Right ventricle myocardium superior (tissue), 1 donor: Measurements from ENCODE around the gene RAB3D. TPM values are rescaled to one million over a fixed set of nuclear protein-coding genes. Genes with fewer than 3 reads are reported as not detected.
"Not testable (repeated sequence)": the region's sequence is repeated elsewhere in the genome, so short reads cannot be mapped to it uniquely, and the experiment has no call there.

Source experiments
- ATAC-seq: fragments of 200-7000 bp; cut with Tn5 transposase; one replicate; pipeline ENCODE4 v1.9.1; 2020; ENCODE audit warnings: mild to moderate bottlenecking; ENCODE audit not compliant: poor library complexity
- DNase-seq: peaks from one replicate; pipeline ENCODE4 v3.0.0-alpha.2; 2020
- intact Hi-C: fragments of 100-400 bp; cut with DNase I; formaldehyde crosslinking; loops from one replicate; pipeline ENCODE4 v1.11.2; 2022
- total RNA-seq: library from RNA; stranded (reverse); fragmentation: NEBNext Ultra II Directional; extraction: Animal tissue kit (Norgen Biotek cat#: 25700); gene quantifications from one replicate; pipeline ENCODE4 v1.2.1, GENCODE V29; 2021
- donor health status: DM: no; HTN: yes; CAD: no; lungs with severe emphysema.

Gene RAB3D
- total RNA-seq, 1 donor from 2014 or later, result 7.9 TPM

GRCh38 chr19:11373166-11373884 lies 33.9 kb upstream of the RAB3D start:
- ATAC-seq (no peak), DNase-seq (no peak)
- intact Hi-C loops, result no loop called here

DNA sequence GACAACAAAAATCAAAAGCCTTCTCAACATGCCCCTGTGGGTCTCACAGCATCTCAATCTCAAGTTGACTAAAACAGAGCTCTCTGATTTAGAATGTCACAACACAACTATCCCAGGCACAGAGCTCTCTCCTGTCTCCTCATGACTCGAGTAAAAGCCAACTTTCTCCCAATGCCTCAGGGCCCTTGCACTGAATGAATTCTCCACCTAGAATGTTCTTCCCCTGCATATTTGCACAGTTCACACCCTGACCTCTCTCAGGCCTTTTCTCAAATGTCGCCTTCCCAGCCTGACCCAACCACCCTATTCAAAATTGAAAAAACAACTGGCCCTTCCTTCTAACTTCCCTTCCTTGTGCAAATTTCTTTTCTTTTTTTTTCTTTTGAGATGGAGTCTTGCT lies 31.3 kb upstream of the RAB3D start:
- intact Hi-C loops, result no loop called here
- DNase-seq (no peak), ATAC-seq (no peak)

DNA sequence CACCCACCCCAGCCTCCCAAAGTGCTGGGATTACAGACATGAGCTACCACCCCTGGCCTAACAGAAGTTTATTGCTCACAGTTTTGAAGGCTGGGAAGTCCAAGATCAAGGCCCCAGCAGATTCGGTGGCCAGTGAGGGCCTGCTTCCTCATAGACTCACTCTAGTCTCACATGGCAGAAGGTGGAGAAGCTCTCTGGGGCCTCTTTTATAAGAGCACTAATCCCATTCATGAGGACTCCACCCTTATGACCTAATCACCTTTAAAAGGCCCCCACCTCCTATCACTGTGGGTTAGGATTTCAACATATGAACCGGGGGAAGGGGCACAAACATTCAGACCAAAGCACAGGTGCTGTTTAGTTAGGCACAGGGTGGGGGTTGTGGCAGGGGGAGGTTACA lies 28.1 kb upstream of the RAB3D start:
- no peak for ATAC-seq
- no peak for DNase-seq
- intact Hi-C loops, result no loop called here

DNA sequence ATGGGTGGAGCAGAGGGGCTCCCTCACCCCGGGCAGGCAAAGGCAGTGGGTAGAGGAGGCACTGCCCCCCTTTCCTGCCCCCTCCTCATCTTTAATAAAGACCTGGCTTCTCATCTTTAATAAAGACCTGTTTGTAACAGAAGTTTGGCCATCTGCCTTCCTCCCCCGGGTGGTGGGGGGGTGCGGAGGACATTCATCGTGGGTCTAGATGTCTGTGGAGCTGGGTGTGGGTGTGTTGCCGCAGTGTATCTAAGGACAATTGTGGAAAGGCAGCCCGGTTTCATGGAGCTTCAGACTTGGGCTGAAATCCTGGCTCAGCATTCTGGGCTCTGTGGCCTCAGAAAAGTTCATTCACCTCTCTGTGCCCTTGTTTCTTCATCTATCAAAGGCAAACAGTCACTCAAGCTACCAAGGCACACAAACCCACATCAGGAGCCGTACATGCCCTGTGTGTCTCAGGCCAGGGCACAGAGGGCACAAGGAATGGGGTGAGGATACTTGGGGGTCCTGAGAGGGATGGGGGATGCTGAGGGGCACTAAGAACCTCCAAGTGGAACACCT lies 26.2 kb upstream of the RAB3D start:
- ATAC-seq (no peak), DNase-seq (no peak)
- intact Hi-C loops, result no loop called here

DNA sequence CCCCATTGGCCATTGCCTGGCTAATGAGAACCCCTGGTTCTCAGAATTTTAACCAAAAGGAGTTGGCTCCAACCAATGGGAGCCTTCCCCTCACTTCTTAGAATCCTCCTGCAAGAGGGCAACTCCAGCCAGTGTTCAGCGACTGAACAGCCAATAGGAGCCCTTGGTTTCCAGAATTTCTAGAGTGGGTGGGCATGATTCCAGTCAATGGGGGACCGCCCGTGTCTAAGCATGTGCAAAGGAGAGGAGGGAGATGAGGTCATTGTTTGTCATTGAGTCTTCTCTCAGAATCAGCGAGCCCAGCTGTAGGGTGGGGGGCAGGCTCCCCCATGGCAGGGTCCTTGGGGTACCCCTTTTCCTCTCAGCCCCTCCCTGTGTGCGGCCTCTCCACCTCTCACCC lies 25.5 kb upstream of the RAB3D start:
- ATAC-seq, result no peak
- intact Hi-C loops, result no loop called here

DNA sequence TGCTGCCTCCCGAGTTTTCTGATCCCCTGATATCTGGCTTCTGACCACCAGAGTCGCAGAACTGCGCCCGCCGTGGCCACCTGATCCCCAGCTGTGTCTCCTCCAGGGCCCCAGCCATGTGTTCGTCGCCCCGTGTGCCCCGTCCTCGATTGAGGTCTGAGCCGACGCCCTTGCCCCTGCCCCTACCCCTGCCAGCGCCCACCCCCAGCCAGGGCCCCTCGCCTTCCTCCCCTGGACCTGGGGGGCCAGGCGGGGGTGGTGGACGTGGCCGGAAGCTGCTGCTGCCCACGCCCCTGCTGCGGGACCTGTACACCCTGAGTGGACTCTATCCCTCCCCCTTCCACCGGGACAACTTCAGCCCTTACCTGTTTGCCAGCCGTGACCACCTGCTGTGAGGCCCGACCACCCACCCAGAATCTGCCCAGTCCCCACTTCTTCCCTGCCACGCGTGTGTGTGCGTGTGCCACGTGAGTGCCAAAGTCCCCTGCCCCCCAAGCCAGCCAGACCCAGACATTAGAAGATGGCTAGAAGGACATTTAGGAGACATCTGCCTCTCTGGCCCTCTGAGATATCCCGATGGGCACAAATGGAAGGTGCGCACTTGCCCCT lies 24.9 kb upstream of the RAB3D start:
- ATAC-seq (no peak), DNase-seq (no peak)
- intact Hi-C loops, result no loop called here

More for the DNA sequence above, 25.5 kb upstream of the RAB3D start:
- DNase-seq, result no peak

DNA sequence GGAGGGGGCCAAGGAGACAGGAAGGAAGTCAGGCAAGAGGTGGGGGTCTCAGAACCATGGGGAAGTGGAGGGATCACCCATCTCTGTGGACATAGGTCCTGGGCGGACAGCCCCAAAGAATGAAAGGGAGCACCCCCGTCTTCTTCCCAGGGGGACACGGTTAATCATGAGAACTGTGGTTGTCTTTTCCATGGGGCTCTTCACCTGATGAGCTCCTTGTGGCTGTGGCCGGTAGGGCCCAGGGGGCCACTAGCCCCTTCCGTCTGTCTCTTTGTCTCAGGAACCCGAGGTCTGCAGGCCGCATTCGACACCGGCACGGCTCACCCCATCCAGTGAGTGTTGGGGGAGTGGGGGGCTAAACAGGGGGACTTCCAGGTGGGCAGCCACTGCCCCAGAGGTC lies 24.4 kb upstream of the RAB3D start:
- intact Hi-C loops, result no loop called here
- no peak for ATAC-seq
- no peak for DNase-seq

DNA sequence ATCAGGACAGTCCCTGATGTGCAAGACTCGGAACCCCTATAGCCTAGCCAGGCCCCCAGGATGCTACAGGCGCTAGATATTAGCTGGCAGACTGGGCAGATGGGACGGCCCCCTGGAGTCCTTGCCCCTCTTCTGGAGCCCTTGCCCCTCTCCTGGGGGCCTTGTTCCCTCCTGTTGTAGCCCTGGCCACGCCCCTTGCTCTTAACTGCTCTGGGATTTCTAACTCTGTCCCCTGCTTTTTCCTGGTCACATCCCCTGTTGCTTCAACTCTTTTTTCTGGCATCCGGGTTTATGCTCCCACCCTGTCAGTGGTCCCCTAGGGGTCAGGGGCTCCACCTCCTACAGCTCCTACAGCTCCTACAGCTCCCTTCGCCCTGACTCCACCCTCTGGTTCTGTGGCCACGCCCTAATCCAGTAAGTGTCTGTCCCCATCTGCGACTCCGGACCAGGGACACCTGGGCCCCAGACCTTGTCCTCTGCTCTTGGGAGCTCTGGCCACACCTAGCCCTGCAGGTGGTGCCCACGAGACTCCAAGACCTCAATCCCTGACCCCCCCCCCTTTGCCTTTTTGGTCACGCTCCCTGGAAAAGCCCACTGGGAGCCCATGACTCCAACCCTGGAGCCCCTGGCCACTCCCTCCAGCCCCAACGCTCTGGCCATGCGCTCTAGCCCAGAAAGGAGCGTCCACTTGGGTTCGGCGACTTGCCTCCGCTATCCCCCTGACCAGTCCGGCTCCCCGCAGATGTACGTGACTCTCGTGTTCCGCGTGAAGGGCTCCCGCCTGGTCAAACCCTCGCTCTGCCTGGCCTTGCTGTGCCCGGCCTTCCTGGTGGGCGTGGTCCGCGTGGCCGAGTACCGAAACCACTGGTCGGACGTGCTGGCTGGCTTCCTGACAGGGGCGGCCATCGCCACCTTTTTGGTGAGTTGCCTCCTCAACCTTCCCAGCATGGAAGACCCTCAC lies 22.6 kb upstream of the RAB3D start:
- ATAC-seq (no peak), DNase-seq (no peak)
- intact Hi-C loops, result no loop called here

- intact Hi-C loops, result no loop called here
- DNase-seq (peak; percentile 63), ATAC-seq (peak; percentile 49)
Observed at GRCh38 chr19:11361037-11361770, 21.7 kb upstream of the RAB3D start.

GRCh38 chr19:11359421-11359820 lies 20.0 kb upstream of the RAB3D start:
- DNase-seq, result no peak
- intact Hi-C loops, result no loop called here

GRCh38 chr19:11356676-11357550 lies 17.5 kb upstream of the RAB3D start:
- intact Hi-C loops, result no loop called here

More at GRCh38 chr19:11359421-11359820, 20.0 kb upstream of the RAB3D start:
- no peak for ATAC-seq

GRCh38 chr19:11356074-11356397 lies 16.6 kb upstream of the RAB3D start:
- no peak for DNase-seq
- intact Hi-C loops, result no loop called here
- ATAC-seq, result no peak

More at GRCh38 chr19:11356676-11357550, 17.5 kb upstream of the RAB3D start:
- DNase-seq (no peak), ATAC-seq (no peak)

GRCh38 chr19:11355160-11356073 lies 16.0 kb upstream of the RAB3D start, which contains the start of gene PLPPR2:
Gene PLPPR2, plus strand, starts transcription at chr19:11355432. Its CDS starts 2,242 bp downstream, at chr19:11357674.
- ATAC-seq (peak; percentile 98), DNase-seq (peak; percentile 98)
- intact Hi-C loops, result no loop called here

DNA sequence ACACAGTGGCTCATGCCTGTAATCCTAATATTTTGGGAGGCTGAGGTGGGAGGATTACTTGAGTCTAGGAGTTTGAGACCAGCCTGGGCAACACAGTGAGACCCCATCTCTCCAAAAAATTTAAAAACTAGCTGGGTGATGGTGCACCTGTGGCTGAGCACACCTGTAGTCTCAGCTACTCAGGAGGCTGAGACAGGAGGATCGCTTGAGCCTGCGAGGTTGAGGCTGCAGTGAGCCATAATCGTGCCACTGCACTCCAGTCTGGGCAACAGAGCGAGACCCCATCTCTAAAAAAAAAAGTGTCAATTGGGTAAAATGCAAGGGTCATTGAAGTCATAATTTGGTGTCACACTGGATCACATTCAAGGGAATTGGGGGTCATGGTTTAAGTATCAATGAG lies 14.6 kb upstream of the RAB3D start:
- intact Hi-C loops, ATAC-seq, DNase-seq: not testable (repeated sequence)

DNA sequence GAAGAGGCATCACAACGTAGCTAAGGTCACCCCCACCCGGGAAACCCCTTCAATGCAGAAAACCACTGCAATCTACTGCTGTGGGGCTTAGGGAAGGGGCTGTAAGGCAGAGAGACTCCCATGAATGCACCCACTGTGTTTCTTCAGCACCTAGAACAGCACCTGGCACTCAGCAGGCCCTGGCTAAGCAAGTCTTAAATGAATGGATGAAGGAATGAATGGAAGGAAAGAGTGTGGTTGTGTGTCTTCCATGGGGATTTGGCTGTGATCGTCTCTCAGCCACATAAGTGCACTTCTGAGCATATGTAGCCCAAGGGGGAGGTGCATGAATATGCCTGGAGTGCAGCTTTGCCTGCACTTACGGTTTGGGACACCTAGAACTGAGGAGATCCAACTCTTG lies 9.7 kb upstream of the RAB3D start:
- ATAC-seq, result no peak
- DNase-seq, result no peak
- intact Hi-C loops, result no loop called here

- ATAC-seq (no peak), DNase-seq (no peak)
- intact Hi-C loops, result no loop called here
Observed at GRCh38 chr19:11347546-11348039, 8.1 kb upstream of the RAB3D start.
